Activated T-cell treated with anti-CD3 and anti-CD28 coated beads, Interleukin-2, amount 50 U/mL, for 72 hours (primary cell): Measurements from ENCODE around the gene NHLH1. TPM values are rescaled to one million over a fixed set of nuclear protein-coding genes. Genes with fewer than 3 reads are reported as not detected.

Experiments
- ATAC-seq, 2 donors: fragments of 150-1000 bp; cut with Tn5 transposase; replicated peaks in 1 of 2; 2 replicates each; pipeline ENCODE4 v1.10.0; 2021; ENCODE audit warnings: moderate library complexity in 2 of 2, mild to moderate bottlenecking in 1 of 2
- DNase-seq, 2 donors: peaks; one replicate each; pipeline ENCODE4 v3.0.0; 2021 to 2022; ENCODE audit warnings: mixed read lengths in 1 of 2
- H3K27ac Mint-ChIP-seq: one replicate; pipeline ENCODE4 v1.8.0; 2022; ENCODE audit warnings: mild to moderate bottlenecking, moderate library complexity, mixed read lengths
- H3K27me3 Mint-ChIP-seq: one replicate; pipeline ENCODE4 v1.8.0; 2022; ENCODE audit warnings: low read depth, mixed read lengths
- H3K36me3 Mint-ChIP-seq, 2 donors: one replicate each; pipeline ENCODE4 v1.8.0; 2022; ENCODE audit warnings: mixed read lengths in 2 of 2, mild to moderate bottlenecking in 1 of 2; ENCODE audit not compliant: insufficient read depth in 2 of 2
- H3K4me1 Mint-ChIP-seq: one replicate; pipeline ENCODE4 v1.8.0; 2022; ENCODE audit warnings: low read depth, mixed read lengths
- H3K4me3 Mint-ChIP-seq, 2 donors: one replicate each; pipeline ENCODE4 v1.8.0; 2022; ENCODE audit warnings: mild to moderate bottlenecking in 2 of 2, mixed read lengths in 2 of 2, moderate library complexity in 2 of 2
- H3K9me3 Mint-ChIP-seq, 2 donors: one replicate each; pipeline ENCODE4 v1.8.0; 2022; ENCODE audit warnings: mixed read lengths in 2 of 2
- total RNA-seq, 2 donors: library from RNA; stranded (reverse); gene quantifications; one replicate each; pipeline ENCODE4 v1.2.3, GENCODE V29; 2022

The NHLH1 gene
- total RNA-seq, 2 donors from 2014 or later = 0.32 to 0.60 TPM

- Mint-ChIP-seq H3K27ac (peak overlapping the region; percentile 99), H3K27me3 (no peaks in the 10 kb centered on the region), H3K4me3 (peak overlapping the region; percentile 96 to 97), H3K4me1 (peaks cover 45% of the 10 kb centered on the region), H3K36me3 (peaks cover 11 to 12% of the 10 kb centered on the region in 2 donors), H3K9me3 (no peaks in the 10 kb centered on the region)
- ATAC-seq (no peak), DNase-seq (no peak)
Measured at GRCh38 chr1:160344936-160345335, 21.9 kb upstream of the NHLH1 start.

- peaks cover 8 to 12% of the 10 kb centered on the region in 2 donors for H3K36me3 Mint-ChIP-seq
Measured at GRCh38 chr1:160346463-160346862, 20.4 kb upstream of the NHLH1 start.

GRCh38 chr1:160346958-160347357, 19.9 kb upstream of the NHLH1 start:
- H3K9me3 Mint-ChIP-seq = no peaks in the 10 kb centered on the region
- H3K4me3 Mint-ChIP-seq = no peak overlapping the region
- H3K36me3 Mint-ChIP-seq = peaks cover 8 to 12% of the 10 kb centered on the region in 2 donors
- DNase-seq (no peak), ATAC-seq (no peak)
- no peak overlapping the region for H3K27ac Mint-ChIP-seq
- no peaks in the 10 kb centered on the region for H3K27me3 Mint-ChIP-seq
- H3K4me1 Mint-ChIP-seq = peaks cover 27% of the 10 kb centered on the region

More at GRCh38 chr1:160346463-160346862, 20.4 kb upstream of the NHLH1 start:
- H3K9me3 Mint-ChIP-seq = no peaks in the 10 kb centered on the region
- no peaks in the 10 kb centered on the region for H3K27me3 Mint-ChIP-seq
- H3K27ac Mint-ChIP-seq = no peak overlapping the region
- ATAC-seq (no peak), DNase-seq (no peak)
- peaks cover 32% of the 10 kb centered on the region for H3K4me1 Mint-ChIP-seq
- H3K4me3 Mint-ChIP-seq = no peak overlapping the region

GRCh38 chr1:160351629-160352028, 15.2 kb upstream of the NHLH1 start:
- H3K27me3 Mint-ChIP-seq = no peaks in the 10 kb centered on the region
- H3K9me3 Mint-ChIP-seq = no peaks in the 10 kb centered on the region
- peaks cover 12 to 17% of the 10 kb centered on the region in 2 donors for H3K36me3 Mint-ChIP-seq
- no peak overlapping the region for H3K4me3 Mint-ChIP-seq
- no peak overlapping the region for H3K27ac Mint-ChIP-seq
- no peak for DNase-seq
- no peak for ATAC-seq
- peaks cover 13% of the 10 kb centered on the region for H3K4me1 Mint-ChIP-seq

GRCh38 chr1:160352555-160352954, 14.3 kb upstream of the NHLH1 start:
- Mint-ChIP-seq H3K27me3 (no peaks in the 10 kb centered on the region), H3K27ac (no peak overlapping the region), H3K4me1 (peaks cover 9% of the 10 kb centered on the region), H3K9me3 (no peaks in the 10 kb centered on the region), H3K36me3 (peaks cover 12 to 17% of the 10 kb centered on the region in 2 donors), H3K4me3 (no peak overlapping the region)
- no peak for ATAC-seq
- no peak for DNase-seq

GRCh38 chr1:160353223-160353622, 13.6 kb upstream of the NHLH1 start:
- Mint-ChIP-seq H3K36me3 (peaks cover 12 to 22% of the 10 kb centered on the region in 2 donors), H3K27me3 (no peaks in the 10 kb centered on the region), H3K4me1 (peaks cover 4% of the 10 kb centered on the region), H3K27ac (no peak overlapping the region), H3K9me3 (no peaks in the 10 kb centered on the region), H3K4me3 (no peak overlapping the region)
- DNase-seq (no peak), ATAC-seq (no peak)

GRCh38 chr1:160354388-160354985, 12.4 kb upstream of the NHLH1 start:
- no peaks in the 10 kb centered on the region for H3K27me3 Mint-ChIP-seq
- no peak for ATAC-seq
- no peak overlapping the region for H3K4me3 Mint-ChIP-seq
- peaks cover 12 to 26% of the 10 kb centered on the region in 2 donors for H3K36me3 Mint-ChIP-seq
- DNase-seq = peak in 1 of 2 donors; percentile 6
- peaks cover 4% of the 10 kb centered on the region for H3K4me1 Mint-ChIP-seq
- no peaks in the 10 kb centered on the region for H3K9me3 Mint-ChIP-seq
- no peak overlapping the region for H3K27ac Mint-ChIP-seq

- ATAC-seq = no peak
- Mint-ChIP-seq H3K27ac (no peak overlapping the region), H3K4me1 (peaks cover 10% of the 10 kb centered on the region), H3K27me3 (no peaks in the 10 kb centered on the region), H3K9me3 (no peaks in the 10 kb centered on the region), H3K4me3 (no peak overlapping the region), H3K36me3 (peaks cover 12 to 21% of the 10 kb centered on the region in 2 donors)
- DNase-seq = no peak
Measured at GRCh38 chr1:160357286-160358002, 9.4 kb upstream of the NHLH1 start.

GRCh38 chr1:160358073-160358472, 8.8 kb upstream of the NHLH1 start:
- H3K4me3 Mint-ChIP-seq = no peak overlapping the region

GRCh38 chr1:160359559-160360226, 7.2 kb upstream of the NHLH1 start:
- H3K4me1 Mint-ChIP-seq = peaks cover 14% of the 10 kb centered on the region
- H3K4me3 Mint-ChIP-seq = no peak overlapping the region
- H3K27me3 Mint-ChIP-seq = no peaks in the 10 kb centered on the region
- no peak overlapping the region for H3K27ac Mint-ChIP-seq
- no peaks in the 10 kb centered on the region for H3K9me3 Mint-ChIP-seq
- peaks cover 5 to 9% of the 10 kb centered on the region in 2 donors for H3K36me3 Mint-ChIP-seq
- DNase-seq (no peak), ATAC-seq (no peak)

More at GRCh38 chr1:160358073-160358472, 8.8 kb upstream of the NHLH1 start:
- H3K27ac Mint-ChIP-seq = peak overlapping the region; percentile 4
- DNase-seq (no peak), ATAC-seq (no peak)
- peaks cover 14% of the 10 kb centered on the region for H3K4me1 Mint-ChIP-seq
- H3K9me3 Mint-ChIP-seq = no peaks in the 10 kb centered on the region
- no peaks in the 10 kb centered on the region for H3K27me3 Mint-ChIP-seq
- peaks cover 12 to 19% of the 10 kb centered on the region in 2 donors for H3K36me3 Mint-ChIP-seq

- no peak for ATAC-seq
- Mint-ChIP-seq H3K27me3 (no peaks in the 10 kb centered on the region), H3K4me1 (peaks cover 14% of the 10 kb centered on the region), H3K9me3 (no peaks in the 10 kb centered on the region), H3K4me3 (no peak overlapping the region), H3K36me3 (peaks cover 5 to 9% of the 10 kb centered on the region in 2 donors), H3K27ac (no peak overlapping the region)
- no peak for DNase-seq
Measured at GRCh38 chr1:160360227-160360695, 6.6 kb upstream of the NHLH1 start.

GRCh38 chr1:160361199-160361598, 5.7 kb upstream of the NHLH1 start:
- DNase-seq = no peak
- Mint-ChIP-seq H3K4me3 (no peak overlapping the region), H3K9me3 (no peaks in the 10 kb centered on the region), H3K27me3 (no peaks in the 10 kb centered on the region), H3K36me3 (peaks cover 5 to 9% of the 10 kb centered on the region in 2 donors), H3K27ac (peak overlapping the region; percentile 38), H3K4me1 (peaks cover 14% of the 10 kb centered on the region)
- no peak for ATAC-seq

- Mint-ChIP-seq H3K36me3 (peaks cover 0 to 9% of the 10 kb centered on the region in 2 donors), H3K9me3 (no peaks in the 10 kb centered on the region), H3K4me1 (peaks cover 10% of the 10 kb centered on the region), H3K27me3 (no peaks in the 10 kb centered on the region), H3K4me3 (no peak overlapping the region), H3K27ac (peak overlapping the region; percentile 76)
- ATAC-seq (no peak), DNase-seq (no peak)
Measured at GRCh38 chr1:160361814-160362167, 5.1 kb upstream of the NHLH1 start.
